DND-41 (cell line): ENCODE measurements around the gene SPRYD4.

Source experiments
- ATAC-seq: fragments of 200-7000 bp; cut with Tn5 transposase; 3 replicates; pipeline ENCODE4 v1.9.1; 2021; ENCODE audit warnings: low read depth; ENCODE audit not compliant: insufficient read depth
- DNase-seq: peaks from one replicate; pipeline ENCODE4 v3.0.0-alpha.2; 2020
- H2AFZ ChIP-seq: 2 replicates; pipeline ENCODE4 v1.6.0; 2012; ENCODE audit warnings: low read depth, low read length
- H3K27ac ChIP-seq: 2 replicates; pipeline ENCODE4 v1.5.1; 2012; ENCODE audit warnings: low read length, inconsistent platforms
- H3K27me3 ChIP-seq: fragments of 200-600 bp; sonication (generic); 2 replicates; pipeline ENCODE4 v1.6.0; 2012; ENCODE audit warnings: low read length, mild to moderate bottlenecking, inconsistent platforms; ENCODE audit not compliant: insufficient read depth, poor library complexity
- H3K36me3 ChIP-seq: 2 replicates; pipeline ENCODE4 v1.5.1; 2012; ENCODE audit warnings: low read length, inconsistent platforms; ENCODE audit not compliant: insufficient read depth
- H3K4me1 ChIP-seq: 2 replicates; pipeline ENCODE4 v1.5.1; 2012; ENCODE audit warnings: mild to moderate bottlenecking, low read length; ENCODE audit not compliant: insufficient read depth
- H3K4me2 ChIP-seq: 2 replicates; pipeline ENCODE4 v1.6.0; 2012; ENCODE audit warnings: mild to moderate bottlenecking, moderate library complexity, low read length, inconsistent platforms; ENCODE audit not compliant: insufficient read depth
- H3K4me3 ChIP-seq, 2 experiments: fragments of 200-600 bp in 1 of 2; shearing (Covaris generic) in 1 of 2; 2 replicates each; pipeline ENCODE4 v1.5.1; 2012 to 2016; ENCODE audit warnings: inconsistent platforms in 2 of 2, low read length in 2 of 2, mild to moderate bottlenecking in 2 of 2, low read depth in 1 of 2, moderate library complexity in 1 of 2
- H3K79me2 ChIP-seq: 2 replicates; pipeline ENCODE4 v1.6.0; 2012; ENCODE audit warnings: low read length, inconsistent platforms; ENCODE audit not compliant: insufficient read depth
- H3K9ac ChIP-seq: 2 replicates; pipeline ENCODE4 v1.6.0; 2012; ENCODE audit warnings: low read depth, mild to moderate bottlenecking, inconsistent platforms, low read length, moderate library complexity
- H3K9me3 ChIP-seq: 2 replicates; pipeline ENCODE4 v1.5.1; 2012; ENCODE audit warnings: low read length, moderate library complexity, mild to moderate bottlenecking, inconsistent platforms; ENCODE audit not compliant: insufficient read depth, severe bottlenecking
- H4K20me1 ChIP-seq: 2 replicates; pipeline ENCODE4 v1.6.0; 2012; ENCODE audit warnings: low read length; ENCODE audit not compliant: insufficient read depth
- CTCF ChIP-seq: IDR thresholded peaks from 2 replicates; pipeline ENCODE4 v1.5.1; 2012; ENCODE audit warnings: borderline replicate concordance, low read length, moderate library complexity, mild to moderate bottlenecking; ENCODE audit not compliant: poor library complexity, severe bottlenecking; ENCODE audit errors: extremely low read depth
- EZH2 ChIP-seq: IDR thresholded peaks from 3 replicates; pipeline ENCODE4 v1.6.1; 2012; ENCODE audit warnings: borderline replicate concordance, low read depth, mild to moderate bottlenecking, moderate library complexity, low read length, inconsistent platforms; ENCODE audit not compliant: severe bottlenecking

Gene SPRYD4

GRCh38 chr12:56450241-56450640, 18.1 kb upstream of the SPRYD4 start:
- H4K20me1 ChIP-seq: no peaks in the 10 kb centered on the region
- peak overlapping the region; percentile 81; the same call in 1 of the 2 replicates for H3K9ac ChIP-seq
- TF ChIP-seq CTCF: no peak
- no peak for TF ChIP-seq EZH2
- H2AFZ ChIP-seq: peak overlapping the region; percentile 78; the same call in 1 of the 2 replicates
- H3K27ac ChIP-seq: peak overlapping the region; percentile 87; the same call in 1 of the 2 replicates
- peaks cover 35% of the 10 kb centered on the region for H3K79me2 ChIP-seq
- H3K4me3 ChIP-seq: no peak overlapping the region
- DNase-seq (no peak), ATAC-seq (no peak)
- H3K9me3 ChIP-seq: no peaks in the 10 kb centered on the region
- peak overlapping the region; percentile 66; the same call in 1 of the 2 replicates for H3K4me2 ChIP-seq
- no peaks in the 10 kb centered on the region for H3K27me3 ChIP-seq
- peaks cover 7% of the 10 kb centered on the region; the same call in 1 of the 2 replicates for H3K36me3 ChIP-seq
- H3K4me1 ChIP-seq: peaks cover 26% of the 10 kb centered on the region

- H3K79me2 ChIP-seq: peaks cover 28% of the 10 kb centered on the region
- H4K20me1 ChIP-seq: no peaks in the 10 kb centered on the region
- no peak overlapping the region for H3K9ac ChIP-seq
- H3K27me3 ChIP-seq: no peaks in the 10 kb centered on the region
- no peak overlapping the region for H3K4me3 ChIP-seq
- peaks cover 7% of the 10 kb centered on the region; the same call in 1 of the 2 replicates for H3K36me3 ChIP-seq
- peaks cover 23% of the 10 kb centered on the region for H3K4me1 ChIP-seq
- no peak overlapping the region for H3K27ac ChIP-seq
- TF ChIP-seq EZH2 (no peak), CTCF (no peak)
- no peak overlapping the region for H3K4me2 ChIP-seq
- H2AFZ ChIP-seq: 0 out of 2 replicates have a peak overlapping the region, but pooled peaks have one; percentile 36
- no peaks in the 10 kb centered on the region for H3K9me3 ChIP-seq
- ATAC-seq (no peak), DNase-seq (no peak)
These were observed 17.2 kb upstream of the SPRYD4 start for GRCh38 chr12:56451147-56451546.

- no peak for DNase-seq
- no peak within 1 kb of the TSS for H3K4me2 ChIP-seq
- H3K9ac ChIP-seq: no peak within 1 kb of the TSS
- H4K20me1 ChIP-seq: no peaks in the 10 kb centered on the region
- peaks cover 7% of the 10 kb centered on the region for H3K4me1 ChIP-seq
- no peaks in the 10 kb centered on the region for H3K9me3 ChIP-seq
- no peak for TF ChIP-seq CTCF
- no peak for TF ChIP-seq EZH2
- no peaks in the 10 kb centered on the region for H3K79me2 ChIP-seq
- H3K36me3 ChIP-seq: no peaks in the 10 kb centered on the region
- no peak for ATAC-seq
- no peak within 1 kb of the TSS for H3K4me3 ChIP-seq
- no peaks in the 10 kb centered on the region for H3K27me3 ChIP-seq
- H2AFZ ChIP-seq: no peak within 1 kb of the TSS
- H3K27ac ChIP-seq: no peak within 1 kb of the TSS
These were observed 13.8 kb upstream of the SPRYD4 start, which contains the start of gene MIP for GRCh38 chr12:56454557-56454956. MIP (minus strand) TSS chr12:56454657; CDS start chr12:56454613, 44 bp downstream.

GRCh38 chr12:56457817-56458216, 10.6 kb upstream of the SPRYD4 start:
- DNase-seq: no peak
- Histone ChIP-seq H3K27me3 (no peaks in the 10 kb centered on the region), H2AFZ (no peak overlapping the region), H3K9ac (no peak overlapping the region), H3K27ac (no peak overlapping the region), H3K79me2 (no peaks in the 10 kb centered on the region), H3K4me1 (no peaks in the 10 kb centered on the region), H3K4me2 (no peak overlapping the region), H4K20me1 (no peaks in the 10 kb centered on the region), H3K4me3 (no peak overlapping the region), H3K9me3 (no peaks in the 10 kb centered on the region), H3K36me3 (no peaks in the 10 kb centered on the region)
- no peak for TF ChIP-seq EZH2
- TF ChIP-seq CTCF: no peak
- ATAC-seq: no peak
